DND-41 (cell line): ENCODE data around the gene BICC1.

ENCODE experiments used
- EZH2 ChIP-seq: IDR thresholded peaks from 3 replicates; pipeline ENCODE4 v1.6.1; 2012; ENCODE audit warnings: borderline replicate concordance, low read depth, mild to moderate bottlenecking, moderate library complexity, low read length, inconsistent platforms; ENCODE audit not compliant: severe bottlenecking
- TF ChIP-seq, protein P1 (sequence below): IDR thresholded peaks from 2 replicates; pipeline ENCODE4 v1.5.1; 2012; ENCODE audit warnings: borderline replicate concordance, low read length, moderate library complexity, mild to moderate bottlenecking; ENCODE audit not compliant: poor library complexity, severe bottlenecking; ENCODE audit errors: extremely low read depth

GRCh38 chr10:58747687-58748086, 235.0 kb downstream of the BICC1 start:
- TF ChIP-seq, protein P1, sequence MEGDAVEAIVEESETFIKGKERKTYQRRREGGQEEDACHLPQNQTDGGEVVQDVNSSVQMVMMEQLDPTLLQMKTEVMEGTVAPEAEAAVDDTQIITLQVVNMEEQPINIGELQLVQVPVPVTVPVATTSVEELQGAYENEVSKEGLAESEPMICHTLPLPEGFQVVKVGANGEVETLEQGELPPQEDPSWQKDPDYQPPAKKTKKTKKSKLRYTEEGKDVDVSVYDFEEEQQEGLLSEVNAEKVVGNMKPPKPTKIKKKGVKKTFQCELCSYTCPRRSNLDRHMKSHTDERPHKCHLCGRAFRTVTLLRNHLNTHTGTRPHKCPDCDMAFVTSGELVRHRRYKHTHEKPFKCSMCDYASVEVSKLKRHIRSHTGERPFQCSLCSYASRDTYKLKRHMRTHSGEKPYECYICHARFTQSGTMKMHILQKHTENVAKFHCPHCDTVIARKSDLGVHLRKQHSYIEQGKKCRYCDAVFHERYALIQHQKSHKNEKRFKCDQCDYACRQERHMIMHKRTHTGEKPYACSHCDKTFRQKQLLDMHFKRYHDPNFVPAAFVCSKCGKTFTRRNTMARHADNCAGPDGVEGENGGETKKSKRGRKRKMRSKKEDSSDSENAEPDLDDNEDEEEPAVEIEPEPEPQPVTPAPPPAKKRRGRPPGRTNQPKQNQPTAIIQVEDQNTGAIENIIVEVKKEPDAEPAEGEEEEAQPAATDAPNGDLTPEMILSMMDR, result no peak
- no peak for TF ChIP-seq EZH2
